Activated naive CD8-positive, alpha-beta T cell treated with anti-CD3 and anti-CD28 coated beads for 36 hours (primary cell): Measurements from ENCODE around the gene NMNAT1. TPM values are rescaled to one million over a fixed set of nuclear protein-coding genes. Genes with fewer than 3 reads are reported as not detected.
"Not testable (repeated sequence)": the region's sequence is repeated elsewhere in the genome, so short reads cannot be mapped to it uniquely, and the experiment has no call there.

ENCODE experiments used
- DNase-seq: peaks from one replicate; pipeline ENCODE4 v3.0.0; 2021
- H3K27ac Mint-ChIP-seq: one replicate; pipeline ENCODE4 v1.8.0; 2022; ENCODE audit warnings: mild to moderate bottlenecking, moderate library complexity, mixed read lengths
- H3K27me3 Mint-ChIP-seq: one replicate; pipeline ENCODE4 v1.8.0; 2022; ENCODE audit warnings: mild to moderate bottlenecking, mixed read lengths
- H3K36me3 Mint-ChIP-seq: one replicate; pipeline ENCODE4 v1.8.0; 2021; ENCODE audit warnings: mild to moderate bottlenecking, mixed read lengths
- H3K4me1 Mint-ChIP-seq: one replicate; pipeline ENCODE4 v1.8.0; 2021; ENCODE audit warnings: mixed read lengths
- H3K4me3 Mint-ChIP-seq: one replicate; pipeline ENCODE4 v1.8.0; 2022; ENCODE audit warnings: mild to moderate bottlenecking, moderate library complexity, mixed read lengths
- H3K9me3 Mint-ChIP-seq: one replicate; pipeline ENCODE4 v1.8.0; 2022; ENCODE audit warnings: mixed read lengths
- total RNA-seq, 2 experiments: library from RNA; stranded (reverse); gene quantifications; one replicate each; pipeline ENCODE4 v1.2.3, GENCODE V29; 2021

The NMNAT1 gene
- total RNA-seq, 2 experiments from 2014 or later: 7.9 to 9.4 TPM

DNA sequence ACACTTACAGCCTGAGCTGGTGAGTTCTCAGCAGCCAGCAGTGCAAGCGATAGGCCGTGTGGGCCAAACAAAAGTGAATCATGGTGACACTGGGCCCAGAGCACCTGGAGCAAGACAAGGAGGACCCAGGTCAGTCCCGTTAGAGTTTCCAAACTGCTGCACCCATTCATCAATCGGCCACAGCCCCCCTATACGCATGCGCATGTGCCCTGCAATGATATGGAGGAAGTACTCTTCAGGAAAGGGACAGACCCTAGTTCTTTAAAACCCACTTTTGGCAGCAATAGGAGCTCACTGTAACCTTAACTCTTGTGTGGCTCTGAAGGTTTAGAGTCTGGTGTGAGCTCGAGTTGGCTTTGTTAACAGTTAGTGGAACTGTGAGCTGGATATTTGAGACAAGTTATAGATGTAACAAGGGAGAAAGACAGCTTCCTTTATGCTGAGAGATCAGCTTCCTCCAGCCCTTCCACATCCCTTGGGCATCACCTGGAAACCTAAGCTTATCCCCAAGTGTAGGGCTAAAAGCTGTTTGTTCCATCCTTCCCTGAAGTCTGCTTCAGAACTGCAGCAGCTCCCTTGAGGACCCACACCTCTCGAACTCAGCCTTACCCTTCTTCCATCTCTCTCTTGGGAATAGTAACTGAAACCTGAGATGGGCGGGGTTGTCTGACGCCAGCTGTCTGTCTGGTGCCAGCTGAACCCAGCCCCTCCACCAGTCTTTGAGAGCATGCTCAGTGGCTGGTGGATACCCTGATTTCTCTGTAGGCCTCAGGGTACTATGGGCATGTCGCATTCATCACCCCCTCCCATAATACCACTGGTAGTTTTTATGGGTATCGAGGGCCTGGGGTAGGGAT lies 17.7 kb downstream of the NMNAT1 start:
- no peaks in the 10 kb centered on the region for H3K4me1 Mint-ChIP-seq
- H3K4me3 Mint-ChIP-seq: no peak overlapping the region
- H3K27ac Mint-ChIP-seq: no peak overlapping the region
- no peak for DNase-seq
- no peaks in the 10 kb centered on the region for H3K36me3 Mint-ChIP-seq
- no peaks in the 10 kb centered on the region for H3K27me3 Mint-ChIP-seq
- no peaks in the 10 kb centered on the region for H3K9me3 Mint-ChIP-seq

DNA sequence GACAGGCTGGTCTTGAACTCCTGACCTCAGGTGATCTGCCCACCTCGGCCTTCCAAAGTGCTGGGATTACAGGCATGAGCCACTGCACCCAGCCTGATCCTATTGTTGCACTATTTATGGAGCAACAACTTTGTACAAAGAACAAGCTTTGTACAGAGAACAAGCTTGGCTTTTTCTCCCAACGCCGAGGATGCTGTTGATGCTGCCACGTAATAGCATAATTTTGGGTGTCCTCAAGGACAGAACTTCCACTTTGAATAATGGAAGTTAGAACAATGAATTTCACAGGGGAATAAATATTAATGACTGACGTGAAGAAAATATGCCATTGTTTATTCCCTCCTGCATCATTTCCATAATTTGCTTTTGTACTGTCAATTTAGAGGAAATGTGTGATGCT lies 41.0 kb downstream of the NMNAT1 start:
- Mint-ChIP-seq H3K4me3 (no peak overlapping the region), H3K27ac (no peak overlapping the region), H3K9me3 (no peaks in the 10 kb centered on the region), H3K36me3 (peaks cover 5% of the 10 kb centered on the region), H3K4me1 (no peaks in the 10 kb centered on the region), H3K27me3 (no peaks in the 10 kb centered on the region)
- DNase-seq: no peak

DNA sequence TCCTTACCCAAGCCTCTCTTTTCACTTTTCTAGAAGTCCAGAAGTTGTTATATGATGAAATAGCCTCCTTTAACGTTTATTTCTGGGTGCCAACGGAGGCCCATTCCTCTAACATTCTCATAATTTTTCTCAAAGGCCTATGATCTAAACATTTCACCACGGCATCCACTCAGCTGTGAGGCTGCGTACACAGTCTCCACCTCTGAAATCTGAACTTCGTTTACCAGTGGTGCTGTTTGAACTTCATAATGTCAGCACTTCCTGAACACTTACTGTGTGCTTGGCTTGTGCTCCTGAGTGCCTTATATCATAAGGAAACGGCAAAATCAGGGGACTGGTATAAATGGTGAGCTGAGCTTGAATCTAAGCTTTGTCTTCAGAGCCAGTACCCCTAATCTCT lies 41.7 kb downstream of the NMNAT1 start:
- Mint-ChIP-seq H3K4me3 (no peak overlapping the region), H3K27ac (no peak overlapping the region), H3K4me1 (no peaks in the 10 kb centered on the region), H3K36me3 (peaks cover 5% of the 10 kb centered on the region), H3K9me3 (no peaks in the 10 kb centered on the region), H3K27me3 (no peaks in the 10 kb centered on the region)
- DNase-seq: no peak

- no peaks in the 10 kb centered on the region for H3K4me1 Mint-ChIP-seq
- H3K4me3 Mint-ChIP-seq: no peak overlapping the region
- no peak for DNase-seq
- H3K36me3 Mint-ChIP-seq: no peaks in the 10 kb centered on the region
- H3K27me3 Mint-ChIP-seq: peaks cover 2% of the 10 kb centered on the region
- no peaks in the 10 kb centered on the region for H3K9me3 Mint-ChIP-seq
- no peak overlapping the region for H3K27ac Mint-ChIP-seq
Measured at GRCh38 chr1:9989773-9990172, 46.5 kb downstream of the NMNAT1 start.

DNA sequence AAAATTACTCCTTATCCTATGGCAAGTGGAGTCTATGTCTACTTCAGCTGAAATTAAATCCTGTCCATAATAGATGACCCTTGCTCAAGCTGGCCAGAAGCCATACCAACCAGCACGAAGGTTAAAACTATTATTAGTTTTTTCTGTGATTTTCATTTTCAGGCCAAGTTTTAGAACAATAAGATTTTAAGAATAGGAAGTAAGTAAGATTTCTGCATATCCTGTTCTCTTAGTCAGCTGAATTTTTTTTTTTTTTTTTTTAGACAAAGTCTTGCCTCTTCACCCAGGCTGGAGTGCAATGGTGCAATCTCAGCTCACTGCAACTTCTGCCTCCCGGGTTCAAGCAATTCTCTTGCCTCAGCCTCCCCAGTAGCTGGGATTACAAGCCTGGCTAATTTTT lies 47.7 kb downstream of the NMNAT1 start:
- no peaks in the 10 kb centered on the region for H3K9me3 Mint-ChIP-seq
- H3K4me3 Mint-ChIP-seq: no peak overlapping the region
- DNase-seq: no peak
- H3K4me1 Mint-ChIP-seq: no peaks in the 10 kb centered on the region
- peaks cover 5% of the 10 kb centered on the region for H3K27me3 Mint-ChIP-seq
- no peaks in the 10 kb centered on the region for H3K36me3 Mint-ChIP-seq
- H3K27ac Mint-ChIP-seq: no peak overlapping the region

GRCh38 chr1:9992910-9993309 lies 49.6 kb downstream of the NMNAT1 start:
- Mint-ChIP-seq H3K4me3 (no peak overlapping the region), H3K27me3 (peaks cover 19% of the 10 kb centered on the region), H3K9me3 (no peaks in the 10 kb centered on the region), H3K4me1 (peaks cover under 1% of the 10 kb centered on the region), H3K27ac (no peak overlapping the region), H3K36me3 (no peaks in the 10 kb centered on the region)
- no peak for DNase-seq

- no peak for DNase-seq
- H3K36me3 Mint-ChIP-seq: no peaks in the 10 kb centered on the region
- peaks cover under 1% of the 10 kb centered on the region for H3K9me3 Mint-ChIP-seq
- H3K27ac Mint-ChIP-seq: no peak overlapping the region
- H3K27me3 Mint-ChIP-seq: peaks cover 26% of the 10 kb centered on the region
- peaks cover 2% of the 10 kb centered on the region for H3K4me1 Mint-ChIP-seq
- H3K4me3 Mint-ChIP-seq: no peak overlapping the region
Measured at GRCh38 chr1:9993561-9994075, 50.3 kb downstream of the NMNAT1 start.

DNA sequence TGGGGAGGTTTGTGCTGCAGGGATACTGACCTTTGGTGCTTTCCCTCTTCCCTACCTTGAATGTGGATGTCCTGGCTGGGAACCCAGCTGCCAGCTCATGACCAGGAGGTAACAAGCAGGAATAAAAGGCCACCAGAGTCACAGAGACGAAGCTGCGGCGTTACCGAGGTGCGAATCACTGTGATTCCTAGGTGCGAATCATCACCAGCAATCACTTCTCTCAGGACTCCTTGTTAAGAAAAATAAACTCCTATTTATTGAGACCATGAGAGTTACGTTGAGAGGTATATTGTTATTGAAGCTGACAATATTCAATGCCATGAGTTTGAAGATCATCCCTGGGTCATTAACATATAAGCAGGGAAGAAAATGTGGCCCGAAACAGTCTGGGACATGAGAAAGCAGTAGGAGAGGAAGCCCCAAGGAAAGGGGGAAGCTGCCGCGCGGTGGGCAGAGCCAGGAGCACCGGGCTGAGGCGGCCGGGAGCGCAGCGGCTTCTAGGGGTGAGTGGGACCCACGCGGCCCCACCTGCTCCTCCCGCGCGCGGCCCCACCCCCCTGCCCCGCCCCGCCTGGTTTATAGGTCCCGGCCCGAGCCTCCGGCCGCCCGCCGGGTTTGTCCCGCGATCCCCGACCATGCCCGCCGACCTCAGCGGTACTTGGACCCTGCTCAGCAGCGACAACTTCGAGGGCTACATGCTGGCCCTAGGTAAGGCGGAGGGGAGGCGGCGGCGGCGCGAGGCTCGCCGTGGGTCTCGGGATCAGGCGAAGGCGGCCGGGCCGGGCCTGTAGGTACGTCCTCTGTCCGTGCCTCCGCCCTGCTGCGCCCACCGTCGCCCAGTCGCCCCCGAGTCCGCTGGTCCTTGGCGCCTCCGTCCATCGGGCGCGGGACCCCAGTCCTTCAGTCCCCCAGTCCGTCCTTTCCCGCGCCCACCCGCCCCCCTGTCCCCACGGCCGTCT lies 53.6 kb downstream of the NMNAT1 start, which contains the start of gene RBP7:
TSS of gene RBP7 (plus strand) at position 605 of the 959 bp plus-strand sequence. CDS start at position 636, 31 bp downstream.
- Mint-ChIP-seq H3K4me1 (peaks cover 2% of the 10 kb centered on the region), H3K4me3 (peak within 1 kb of the TSS; percentile 70), H3K27ac (no peak within 1 kb of the TSS), H3K9me3 (peaks cover 3% of the 10 kb centered on the region), H3K36me3 (peaks cover 2% of the 10 kb centered on the region), H3K27me3 (peaks cover 43% of the 10 kb centered on the region)
- DNase-seq: peak; percentile 10

DNA sequence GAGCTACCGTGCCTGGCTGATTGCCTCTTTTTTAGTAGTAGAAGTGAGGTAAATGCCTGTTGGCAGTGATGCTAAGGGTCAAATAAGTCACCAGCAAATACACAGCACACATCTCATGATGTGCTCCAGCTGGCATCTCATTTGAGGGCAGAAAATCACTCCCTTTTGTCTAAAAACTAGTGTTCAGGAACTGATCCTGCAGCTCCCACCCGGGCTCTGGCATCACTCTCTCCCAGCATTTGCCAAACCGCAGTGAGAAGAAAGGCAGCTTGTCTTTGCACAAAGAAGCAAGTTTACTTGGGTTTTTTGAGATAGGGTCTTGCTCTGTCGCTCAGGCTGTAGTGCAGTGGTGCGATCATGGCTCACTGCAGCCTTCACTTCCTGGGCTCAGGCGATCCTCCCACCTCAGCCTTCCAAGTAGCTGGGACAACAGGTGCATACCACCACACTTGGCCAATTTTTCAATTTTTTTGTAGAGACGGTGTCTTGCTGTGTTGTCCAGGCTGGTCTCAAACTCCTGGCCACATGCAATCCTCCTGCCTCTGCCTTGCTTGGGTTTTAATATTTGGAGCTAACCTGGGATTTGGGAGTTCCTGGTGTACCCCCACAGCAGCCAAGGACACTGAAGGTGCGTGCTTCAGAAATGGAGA lies 57.9 kb downstream of the NMNAT1 start:
- Mint-ChIP-seq H3K4me3 (no peak overlapping the region), H3K27ac (no peak overlapping the region), H3K36me3 (peaks cover 2% of the 10 kb centered on the region), H3K9me3 (peaks cover 3% of the 10 kb centered on the region), H3K27me3 (peaks cover 41% of the 10 kb centered on the region), H3K4me1 (peaks cover 2% of the 10 kb centered on the region)
- no peak for DNase-seq

DNA sequence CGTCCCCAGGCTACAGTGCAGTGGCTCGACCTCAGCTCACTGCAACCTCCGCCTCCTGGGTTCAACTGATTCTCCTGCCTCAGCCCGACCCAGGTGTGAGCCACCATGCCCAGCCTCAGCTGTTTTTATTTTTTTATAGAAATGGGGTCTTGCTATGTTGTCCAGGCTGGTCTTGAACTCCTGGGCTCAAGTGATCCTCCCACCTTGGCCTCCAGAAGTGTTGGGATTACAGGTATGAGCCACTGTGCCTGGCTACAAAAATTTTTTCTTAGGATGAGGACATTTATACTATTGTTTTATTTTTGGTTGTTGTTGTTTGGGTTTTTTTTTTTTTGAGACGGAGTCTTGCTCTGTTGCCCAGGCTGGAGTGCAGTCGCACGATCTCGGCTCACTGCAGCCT lies 62.0 kb downstream of the NMNAT1 start:
- not testable (repeated sequence) for H3K27ac Mint-ChIP-seq, H3K4me3 Mint-ChIP-seq, H3K36me3 Mint-ChIP-seq, DNase-seq, H3K4me1 Mint-ChIP-seq, H3K9me3 Mint-ChIP-seq
- peaks cover 15% of the 10 kb centered on the region for H3K27me3 Mint-ChIP-seq

DNA sequence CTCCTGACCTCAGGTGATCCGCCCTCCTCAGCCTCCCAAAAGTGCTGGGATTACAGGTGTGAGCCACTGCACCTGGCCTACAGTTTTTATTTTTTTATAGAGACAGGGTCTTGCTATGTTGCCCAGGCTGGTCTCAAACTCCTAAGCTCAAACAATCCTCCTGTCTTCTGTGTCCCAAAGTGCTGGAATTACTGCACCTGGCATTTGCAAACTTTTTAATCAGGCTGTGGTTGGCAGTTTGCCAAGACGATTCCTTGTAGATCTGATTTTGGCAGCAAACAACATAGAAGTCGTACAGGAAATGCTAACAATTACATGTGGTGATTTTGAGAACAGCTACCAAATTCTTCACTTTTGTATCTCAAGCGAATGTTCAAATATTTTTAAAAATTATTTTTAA lies 63.9 kb downstream of the NMNAT1 start:
- H3K36me3 Mint-ChIP-seq: no peaks in the 10 kb centered on the region
- DNase-seq: no peak
- H3K4me1 Mint-ChIP-seq: no peaks in the 10 kb centered on the region
- H3K9me3 Mint-ChIP-seq: no peaks in the 10 kb centered on the region
- H3K27me3 Mint-ChIP-seq: peaks cover 5% of the 10 kb centered on the region
- no peak overlapping the region for H3K4me3 Mint-ChIP-seq
- no peak overlapping the region for H3K27ac Mint-ChIP-seq

DNA sequence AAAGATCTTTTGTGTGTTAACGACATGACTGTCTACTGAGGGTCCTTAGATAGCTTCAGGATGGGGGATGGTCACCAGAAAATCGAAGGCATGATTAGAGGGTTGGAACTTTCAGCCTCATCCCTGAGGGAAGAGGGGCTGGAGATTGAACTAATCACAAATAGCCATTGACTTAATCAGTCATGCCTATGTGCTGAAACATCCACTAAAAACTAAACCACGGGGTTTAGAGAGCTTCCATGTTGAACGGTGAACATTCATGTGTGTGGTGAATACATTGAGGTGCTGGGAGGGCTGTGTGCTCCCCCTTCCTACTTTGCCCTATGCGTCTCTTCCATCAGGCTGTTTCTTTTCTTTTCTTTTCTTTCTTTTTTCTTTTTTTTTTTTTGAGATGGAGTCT lies 70.7 kb downstream of the NMNAT1 start:
- H3K9me3 Mint-ChIP-seq: no peaks in the 10 kb centered on the region
- H3K4me1 Mint-ChIP-seq: peaks cover 2% of the 10 kb centered on the region
- DNase-seq: no peak
- no peak overlapping the region for H3K27ac Mint-ChIP-seq
- no peaks in the 10 kb centered on the region for H3K27me3 Mint-ChIP-seq
- H3K4me3 Mint-ChIP-seq: no peak overlapping the region
- no peaks in the 10 kb centered on the region for H3K36me3 Mint-ChIP-seq

GRCh38 chr1:10019561-10019960 lies 76.3 kb downstream of the NMNAT1 start:
- no peak for DNase-seq
- Mint-ChIP-seq H3K27ac (no peak overlapping the region), H3K36me3 (no peaks in the 10 kb centered on the region), H3K27me3 (no peaks in the 10 kb centered on the region), H3K4me1 (peaks cover 2% of the 10 kb centered on the region), H3K4me3 (no peak overlapping the region), H3K9me3 (no peaks in the 10 kb centered on the region)

GRCh38 chr1:10020086-10020485 lies 76.8 kb downstream of the NMNAT1 start:
- H3K9me3 Mint-ChIP-seq: no peaks in the 10 kb centered on the region
- H3K27ac Mint-ChIP-seq: no peak overlapping the region
- H3K27me3 Mint-ChIP-seq: no peaks in the 10 kb centered on the region
- H3K4me3 Mint-ChIP-seq: no peak overlapping the region
- peaks cover 2% of the 10 kb centered on the region for H3K4me1 Mint-ChIP-seq
- DNase-seq: no peak
- H3K36me3 Mint-ChIP-seq: no peaks in the 10 kb centered on the region

GRCh38 chr1:10020678-10021077 lies 77.4 kb downstream of the NMNAT1 start:
- H3K4me1 Mint-ChIP-seq, H3K9me3 Mint-ChIP-seq, DNase-seq, H3K36me3 Mint-ChIP-seq, H3K27ac Mint-ChIP-seq, H3K4me3 Mint-ChIP-seq, H3K27me3 Mint-ChIP-seq: not testable (repeated sequence)
